Stimulated activated memory B cell treated with anti-CD40 and anti-IgM and Interleukin-4, amounts not matched to agents 10 μg/mL and 1 μg/mL and 100 μg/mL, for 72 hours (primary cell): ENCODE measurements around the gene LAMA2.
A peak's percentile ranks its signal among the peaks of the same experiment; 100 is the strongest.

Experiments
- ATAC-seq: fragments of 150-1000 bp; cut with Tn5 transposase; 2 replicates; pipeline ENCODE4 v1.10.0; 2021
- H3K27ac Mint-ChIP-seq: one replicate; pipeline ENCODE4 v1.8.0; 2022; ENCODE audit warnings: mild to moderate bottlenecking, mixed read lengths
- H3K27me3 Mint-ChIP-seq: one replicate; pipeline ENCODE4 v1.8.0; 2022; ENCODE audit warnings: mixed read lengths
- H3K36me3 Mint-ChIP-seq: one replicate; pipeline ENCODE4 v1.8.0; 2022; ENCODE audit warnings: mixed read lengths
- H3K4me1 Mint-ChIP-seq: one replicate; pipeline ENCODE4 v1.8.0; 2022; ENCODE audit warnings: mixed read lengths
- H3K4me3 Mint-ChIP-seq: one replicate; pipeline ENCODE4 v1.8.0; 2022; ENCODE audit warnings: mild to moderate bottlenecking, moderate library complexity, mixed read lengths
- H3K9me3 Mint-ChIP-seq: one replicate; pipeline ENCODE4 v1.8.0; 2022; ENCODE audit warnings: mixed read lengths

LAMA2 gene

GRCh38 chr6:129370268-129370916 is 487.5 kb downstream of the LAMA2 start:
- Mint-ChIP-seq H3K27ac (no peak overlapping the region), H3K27me3 (no peaks in the 10 kb centered on the region), H3K4me3 (no peak overlapping the region), H3K9me3 (no peaks in the 10 kb centered on the region), H3K36me3 (no peaks in the 10 kb centered on the region), H3K4me1 (no peaks in the 10 kb centered on the region)
- no peak for ATAC-seq

DNA sequence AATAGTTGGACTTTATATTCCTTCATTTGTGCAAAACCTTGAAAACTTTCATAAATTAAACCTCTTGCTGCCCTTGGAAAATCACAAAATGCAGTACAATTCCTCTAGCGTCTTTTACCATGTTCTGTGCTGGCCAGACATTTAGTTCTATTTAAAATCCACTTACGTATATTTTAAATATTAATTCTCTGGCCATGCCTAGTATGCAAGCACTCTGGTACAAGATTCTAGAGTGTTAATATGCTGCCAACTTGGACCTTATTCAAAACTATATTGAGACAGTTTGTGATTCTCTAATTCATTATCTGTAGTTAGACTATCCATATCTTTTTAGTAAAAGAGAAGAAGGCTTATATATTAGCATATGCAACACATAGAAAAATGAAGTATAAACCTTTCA is 498.9 kb downstream of the LAMA2 start:
- H3K4me3 Mint-ChIP-seq, result no peak overlapping the region
- H3K36me3 Mint-ChIP-seq, result no peaks in the 10 kb centered on the region
- no peak overlapping the region for H3K27ac Mint-ChIP-seq
- no peaks in the 10 kb centered on the region for H3K4me1 Mint-ChIP-seq
- peaks cover 5% of the 10 kb centered on the region for H3K9me3 Mint-ChIP-seq
- peaks cover 18% of the 10 kb centered on the region for H3K27me3 Mint-ChIP-seq
- no peak for ATAC-seq

- H3K27me3 Mint-ChIP-seq, result peaks cover 12% of the 10 kb centered on the region
- ATAC-seq, result no peak
- peaks cover 8% of the 10 kb centered on the region for H3K9me3 Mint-ChIP-seq
- no peak overlapping the region for H3K4me3 Mint-ChIP-seq
- H3K36me3 Mint-ChIP-seq, result no peaks in the 10 kb centered on the region
- H3K27ac Mint-ChIP-seq, result no peak overlapping the region
- no peaks in the 10 kb centered on the region for H3K4me1 Mint-ChIP-seq
Observed at GRCh38 chr6:129382916-129383315, 500.0 kb downstream of the LAMA2 start.

- Mint-ChIP-seq H3K4me3 (no peak overlapping the region), H3K27me3 (no peaks in the 10 kb centered on the region), H3K4me1 (peaks cover 6% of the 10 kb centered on the region), H3K27ac (no peak overlapping the region), H3K9me3 (peaks cover 8% of the 10 kb centered on the region), H3K36me3 (no peaks in the 10 kb centered on the region)
- ATAC-seq, result no peak
Observed at GRCh38 chr6:129385117-129385516, 502.2 kb downstream of the LAMA2 start.

DNA sequence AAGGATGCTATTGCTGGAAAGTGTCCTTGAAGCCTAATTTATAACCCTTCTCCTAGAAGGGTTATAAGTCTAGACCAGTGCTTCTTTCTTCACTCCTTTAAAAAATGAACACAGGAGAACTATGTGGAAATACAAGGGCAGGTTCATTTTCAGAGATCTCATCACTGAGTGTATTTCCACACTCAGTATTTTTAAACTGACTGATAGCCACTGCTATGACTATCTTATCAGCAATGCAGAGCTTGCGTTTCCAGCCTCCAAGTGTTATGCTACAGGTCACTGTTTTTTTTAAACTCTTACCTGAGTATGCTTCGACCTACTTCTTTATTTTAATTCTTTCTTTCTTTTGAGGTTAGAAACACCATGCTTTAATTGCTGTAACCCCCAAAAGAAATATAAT is 508.0 kb downstream of the LAMA2 start:
- Mint-ChIP-seq H3K27ac (no peak overlapping the region), H3K36me3 (no peaks in the 10 kb centered on the region), H3K9me3 (peaks cover 3% of the 10 kb centered on the region)

DNA sequence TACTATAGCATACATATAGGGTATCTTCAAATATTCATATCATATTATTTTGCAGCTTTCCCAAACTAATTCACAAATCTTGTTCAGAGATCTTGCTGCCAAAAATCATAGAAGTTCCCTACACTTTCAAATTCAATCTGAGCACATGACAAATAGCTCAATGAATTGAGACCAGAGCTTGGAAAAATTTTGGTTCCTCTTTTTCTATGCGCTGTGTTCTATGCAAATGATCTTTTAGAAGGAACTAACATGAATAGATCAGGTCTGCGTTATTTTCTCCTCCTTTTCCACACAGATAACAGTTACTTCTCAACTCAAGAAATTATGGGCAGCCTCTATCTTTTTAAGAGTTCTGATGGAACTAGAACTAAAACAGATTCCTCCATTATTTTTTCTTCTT is 510.7 kb downstream of the LAMA2 start:
- Mint-ChIP-seq H3K9me3 (no peaks in the 10 kb centered on the region), H3K27ac (no peak overlapping the region), H3K36me3 (no peaks in the 10 kb centered on the region), H3K27me3 (no peaks in the 10 kb centered on the region), H3K4me3 (no peak overlapping the region), H3K4me1 (peaks cover 24% of the 10 kb centered on the region)
- ATAC-seq, result peak; percentile 70

More for the DNA sequence above, 508.0 kb downstream of the LAMA2 start:
- no peaks in the 10 kb centered on the region for H3K27me3 Mint-ChIP-seq
- H3K4me1 Mint-ChIP-seq, result peaks cover 24% of the 10 kb centered on the region
- ATAC-seq, result no peak
- no peak overlapping the region for H3K4me3 Mint-ChIP-seq

DNA sequence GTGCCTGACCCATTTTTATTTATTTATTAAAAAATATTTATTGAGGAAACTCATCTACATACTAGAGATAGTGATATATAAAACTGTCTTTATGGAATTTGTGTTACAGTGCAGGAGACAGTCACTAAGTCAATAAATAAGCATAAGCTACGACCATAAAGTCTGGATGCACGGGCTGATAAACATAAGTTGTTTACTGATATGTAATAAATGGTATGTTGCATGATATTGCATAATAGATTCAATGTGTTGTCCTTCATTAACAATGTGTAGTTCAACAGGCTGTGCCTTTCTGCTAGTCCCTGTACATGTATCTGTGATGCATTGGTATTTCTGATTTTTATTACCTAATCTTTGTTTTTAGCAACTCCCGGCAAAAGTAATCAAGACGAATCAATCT is 515.8 kb downstream of the LAMA2 start:
- Mint-ChIP-seq H3K4me3 (no peak overlapping the region), H3K27ac (no peak overlapping the region), H3K36me3 (no peaks in the 10 kb centered on the region), H3K4me1 (peaks cover 7% of the 10 kb centered on the region), H3K9me3 (no peaks in the 10 kb centered on the region), H3K27me3 (no peaks in the 10 kb centered on the region)
- no peak for ATAC-seq

- Mint-ChIP-seq H3K27me3 (peaks cover 9% of the 10 kb centered on the region), H3K27ac (no peak overlapping the region), H3K4me1 (no peaks in the 10 kb centered on the region), H3K4me3 (no peak overlapping the region), H3K36me3 (no peaks in the 10 kb centered on the region), H3K9me3 (no peaks in the 10 kb centered on the region)
- no peak for ATAC-seq
Observed at GRCh38 chr6:129402244-129402643, 519.3 kb downstream of the LAMA2 start.

DNA sequence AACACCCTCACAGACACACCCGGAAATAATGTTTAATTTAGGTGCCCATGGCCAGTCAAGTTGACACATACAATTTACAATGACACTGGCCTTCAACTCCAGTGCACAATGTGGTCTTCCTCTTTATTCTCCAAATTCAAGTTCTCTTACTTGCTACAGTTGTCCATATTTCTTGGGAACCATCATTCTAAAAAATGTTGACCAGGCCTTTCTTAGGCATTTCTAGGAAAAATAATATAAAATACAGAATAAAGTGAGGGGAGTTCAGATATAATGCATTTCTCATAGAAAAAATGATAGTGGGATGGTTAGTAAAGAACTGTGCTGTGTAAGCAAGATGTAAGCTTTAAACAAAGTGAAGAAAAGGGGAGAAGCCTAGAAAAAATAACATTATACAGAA is 528.2 kb downstream of the LAMA2 start:
- no peaks in the 10 kb centered on the region for H3K36me3 Mint-ChIP-seq
- no peak overlapping the region for H3K4me3 Mint-ChIP-seq
- ATAC-seq, result no peak
- H3K27ac Mint-ChIP-seq, result no peak overlapping the region
- H3K27me3 Mint-ChIP-seq, result peaks cover 2% of the 10 kb centered on the region
- no peaks in the 10 kb centered on the region for H3K4me1 Mint-ChIP-seq
- no peaks in the 10 kb centered on the region for H3K9me3 Mint-ChIP-seq

DNA sequence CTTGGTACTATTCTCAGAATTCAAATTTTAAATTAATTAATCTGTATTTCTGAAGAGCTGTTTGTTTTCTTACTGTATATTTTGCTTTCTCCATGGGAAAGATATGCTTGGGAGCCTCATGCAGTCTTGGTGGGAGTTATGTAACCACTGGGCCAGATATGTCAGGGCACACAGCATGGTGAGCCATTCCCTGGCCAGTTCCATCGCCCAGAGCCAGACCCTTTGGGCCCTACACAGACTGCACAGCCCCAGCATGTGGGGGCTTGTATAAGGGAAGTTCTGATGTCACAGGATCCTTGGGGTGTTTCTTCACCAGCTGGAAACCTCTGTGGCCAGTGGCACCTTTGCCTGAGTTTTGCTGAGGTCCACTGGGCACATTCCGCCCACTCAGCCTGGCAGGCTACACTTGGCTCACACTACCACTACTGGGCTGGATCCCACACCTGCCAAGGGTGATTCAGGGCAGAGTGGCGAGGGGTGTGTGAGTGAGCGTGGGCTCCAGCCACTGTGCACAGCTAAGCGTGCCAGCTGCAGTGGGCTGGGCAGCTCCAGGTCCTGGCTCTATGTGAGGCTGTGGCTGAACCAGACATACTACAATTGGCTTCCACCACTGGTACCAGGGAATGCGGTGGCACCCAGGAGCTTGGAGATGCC is 533.5 kb downstream of the LAMA2 start:
- Mint-ChIP-seq H3K27ac (no peak overlapping the region), H3K4me1 (no peaks in the 10 kb centered on the region)
- ATAC-seq, result peak; percentile 53

GRCh38 chr6:129417416-129418086 is 534.6 kb downstream of the LAMA2 start:
- no peaks in the 10 kb centered on the region for H3K27me3 Mint-ChIP-seq
- no peak overlapping the region for H3K4me3 Mint-ChIP-seq
- H3K4me1 Mint-ChIP-seq, result no peaks in the 10 kb centered on the region
- no peaks in the 10 kb centered on the region for H3K36me3 Mint-ChIP-seq
- H3K27ac Mint-ChIP-seq, result no peak overlapping the region
- ATAC-seq, result peak; percentile 25
- H3K9me3 Mint-ChIP-seq, result no peaks in the 10 kb centered on the region

More for the DNA sequence above, 533.5 kb downstream of the LAMA2 start:
- H3K36me3 Mint-ChIP-seq, result no peaks in the 10 kb centered on the region
- H3K4me3 Mint-ChIP-seq, result no peak overlapping the region
- no peaks in the 10 kb centered on the region for H3K9me3 Mint-ChIP-seq
- H3K27me3 Mint-ChIP-seq, result no peaks in the 10 kb centered on the region

GRCh38 chr6:129419324-129419723 is 536.4 kb downstream of the LAMA2 start:
- Mint-ChIP-seq H3K36me3 (no peaks in the 10 kb centered on the region), H3K9me3 (no peaks in the 10 kb centered on the region), H3K27me3 (no peaks in the 10 kb centered on the region), H3K4me3 (no peak overlapping the region), H3K4me1 (no peaks in the 10 kb centered on the region), H3K27ac (no peak overlapping the region)
- no peak for ATAC-seq

GRCh38 chr6:129426343-129426742 is 543.4 kb downstream of the LAMA2 start:
- no peak for ATAC-seq
- Mint-ChIP-seq H3K9me3 (no peaks in the 10 kb centered on the region), H3K27ac (no peak overlapping the region), H3K27me3 (peaks cover 9% of the 10 kb centered on the region), H3K4me1 (no peaks in the 10 kb centered on the region), H3K4me3 (no peak overlapping the region), H3K36me3 (no peaks in the 10 kb centered on the region)

- no peaks in the 10 kb centered on the region for H3K36me3 Mint-ChIP-seq
- no peak overlapping the region for H3K4me3 Mint-ChIP-seq
- no peak overlapping the region for H3K27ac Mint-ChIP-seq
- no peaks in the 10 kb centered on the region for H3K9me3 Mint-ChIP-seq
- ATAC-seq, result no peak
- H3K27me3 Mint-ChIP-seq, result peaks cover 9% of the 10 kb centered on the region
- H3K4me1 Mint-ChIP-seq, result no peaks in the 10 kb centered on the region
Observed at GRCh38 chr6:129429956-129430355, 547.0 kb downstream of the LAMA2 start.

DNA sequence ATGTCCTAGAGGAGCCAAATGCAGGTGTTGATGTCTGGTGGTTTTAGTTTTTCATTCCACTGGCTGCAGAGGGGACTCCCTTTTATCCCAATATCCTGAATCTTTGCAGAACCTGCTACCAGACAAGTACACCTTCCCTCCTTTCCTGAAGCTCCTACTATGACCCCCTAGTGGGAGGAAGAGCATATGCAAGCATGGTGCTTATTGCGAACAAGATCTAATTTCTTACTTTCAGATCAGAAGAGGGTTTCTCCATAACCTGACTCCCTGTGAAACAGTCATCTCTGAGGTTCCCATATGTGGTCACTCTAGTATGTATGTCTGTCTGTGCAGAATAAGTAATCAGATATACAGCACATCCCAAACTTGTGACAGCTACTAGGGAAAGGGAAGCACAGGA is 549.8 kb downstream of the LAMA2 start:
- ATAC-seq, result no peak
- no peaks in the 10 kb centered on the region for H3K36me3 Mint-ChIP-seq
- no peaks in the 10 kb centered on the region for H3K4me1 Mint-ChIP-seq
- H3K27ac Mint-ChIP-seq, result no peak overlapping the region
- no peaks in the 10 kb centered on the region for H3K9me3 Mint-ChIP-seq
- H3K4me3 Mint-ChIP-seq, result no peak overlapping the region
- peaks cover 9% of the 10 kb centered on the region for H3K27me3 Mint-ChIP-seq

DNA sequence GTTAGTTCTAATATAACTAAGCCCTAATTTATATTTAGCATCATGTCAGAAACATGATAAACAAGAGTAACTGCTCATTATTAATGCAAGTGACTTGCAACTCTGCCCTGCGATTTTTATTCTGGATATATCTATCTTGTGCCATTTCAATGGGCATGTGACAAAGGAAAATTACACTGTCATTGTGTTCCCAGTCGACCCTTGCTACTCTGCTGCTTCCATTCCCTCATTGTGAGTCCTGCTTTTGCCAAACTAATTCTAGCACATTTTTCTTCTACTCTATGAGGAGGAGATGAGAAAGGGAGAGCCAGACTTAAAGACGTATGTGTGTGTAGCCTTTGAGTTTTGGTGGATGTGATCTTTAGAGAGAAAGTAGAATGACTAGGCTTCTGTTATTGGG is 551.2 kb downstream of the LAMA2 start:
- Mint-ChIP-seq H3K27me3 (peaks cover 9% of the 10 kb centered on the region), H3K4me3 (no peak overlapping the region), H3K4me1 (no peaks in the 10 kb centered on the region), H3K36me3 (no peaks in the 10 kb centered on the region), H3K9me3 (no peaks in the 10 kb centered on the region), H3K27ac (no peak overlapping the region)
- ATAC-seq, result no peak
